Stimulated activated CD8-positive, alpha-beta memory T cell treated with anti-CD3 and anti-CD28 coated beads, Interleukin-15, amount 100 ng/mL, for 1 hour (primary cell): ENCODE results near the gene GAREM1.

Experiments used
- DNase-seq: peaks from one replicate; pipeline ENCODE4 v3.0.0-alpha.2; 2020; ENCODE audit warnings: low read depth

The GAREM1 gene

DNA sequence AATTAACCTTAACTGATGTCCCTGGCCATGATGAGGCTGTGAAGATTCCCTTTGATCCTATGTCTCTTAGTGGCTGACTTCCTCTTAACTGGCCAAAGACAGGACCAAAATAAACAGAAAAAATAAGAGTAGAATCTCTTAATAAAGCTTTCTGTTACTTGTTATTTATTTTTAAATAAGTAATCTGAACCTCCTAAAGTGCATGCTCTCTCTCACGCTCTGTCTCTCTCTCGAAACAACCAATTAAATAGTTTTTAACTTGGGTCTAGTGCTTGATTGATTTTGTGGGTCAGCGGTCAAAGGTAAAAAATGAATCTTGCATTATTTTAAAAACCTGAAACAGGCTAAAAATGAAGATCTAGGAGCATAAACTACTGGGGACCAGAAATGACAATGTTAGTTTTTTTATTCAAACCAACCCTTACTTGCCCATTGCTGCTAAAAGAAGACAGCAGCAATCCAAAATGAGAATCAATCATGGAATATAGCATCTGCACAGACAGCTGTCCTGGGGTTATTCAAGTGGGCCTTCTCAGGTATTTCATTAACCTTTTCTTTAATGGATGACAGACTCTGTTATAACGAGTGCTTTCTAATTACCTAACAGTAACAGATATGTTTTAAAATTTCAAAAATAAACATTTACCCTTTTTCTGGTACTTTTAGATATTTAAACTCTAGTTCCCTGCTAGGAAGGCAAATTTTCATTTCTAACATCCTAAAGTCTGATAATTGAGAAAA is 11.2 kb downstream of the GAREM1 start:
- no peak for DNase-seq

DNA sequence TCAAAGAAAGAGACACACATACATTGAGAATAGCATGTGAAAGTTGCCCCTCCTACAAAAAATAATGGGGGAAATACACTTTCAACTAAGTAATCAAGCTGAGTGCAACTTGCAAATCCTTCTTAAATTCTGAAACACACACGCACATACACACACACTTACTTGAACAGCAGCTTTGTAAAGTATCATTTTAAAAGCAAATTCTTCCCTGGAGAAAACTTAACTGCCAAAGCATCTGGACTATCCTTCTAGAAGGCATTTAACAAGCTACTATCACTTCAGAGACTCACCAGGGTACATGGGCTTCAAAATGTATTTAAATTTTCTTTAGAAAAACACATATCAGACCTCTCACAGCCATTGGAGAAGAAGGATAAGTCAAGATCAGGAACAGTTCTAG is 15.3 kb downstream of the GAREM1 start:
- no peak for DNase-seq

DNA sequence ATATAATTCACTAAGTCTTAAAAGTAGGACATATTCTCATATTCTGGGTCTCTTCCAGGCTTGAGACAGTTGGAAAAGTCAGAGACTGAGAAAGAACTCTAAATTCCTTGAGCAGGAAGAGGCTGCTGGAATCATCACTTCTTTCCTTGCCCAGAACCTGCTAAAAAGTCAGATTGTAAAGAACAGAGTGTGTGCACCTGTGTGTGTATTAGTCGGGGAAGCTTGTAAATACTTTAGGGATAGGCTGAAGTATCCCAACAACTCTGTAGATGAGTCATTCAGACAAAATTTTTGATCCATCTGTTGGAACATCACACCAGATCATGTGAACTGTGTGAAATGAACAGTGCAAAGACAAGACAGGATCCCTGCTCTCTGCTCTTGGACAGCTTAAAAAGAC is 16.1 kb downstream of the GAREM1 start:
- DNase-seq = no peak

DNA sequence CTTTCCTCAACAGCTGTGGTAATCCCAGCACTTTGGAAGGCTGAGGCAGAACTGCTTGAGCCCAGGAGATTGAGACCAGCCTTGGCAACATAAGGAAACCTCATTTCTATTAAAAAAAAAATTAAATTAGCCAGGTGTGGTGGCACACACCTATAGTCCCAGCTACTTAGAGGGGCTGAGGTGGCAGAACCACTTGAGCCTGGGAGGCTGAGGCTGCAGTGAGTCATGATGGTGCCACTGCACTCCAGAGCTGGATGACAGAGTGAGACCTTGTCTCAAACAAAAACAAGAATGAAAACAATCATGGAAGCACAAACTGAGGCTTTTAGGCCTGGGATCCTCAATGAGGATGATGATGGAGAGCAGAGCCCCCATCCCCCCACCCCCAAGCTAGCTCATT is 19.8 kb downstream of the GAREM1 start:
- DNase-seq = no peak

DNA sequence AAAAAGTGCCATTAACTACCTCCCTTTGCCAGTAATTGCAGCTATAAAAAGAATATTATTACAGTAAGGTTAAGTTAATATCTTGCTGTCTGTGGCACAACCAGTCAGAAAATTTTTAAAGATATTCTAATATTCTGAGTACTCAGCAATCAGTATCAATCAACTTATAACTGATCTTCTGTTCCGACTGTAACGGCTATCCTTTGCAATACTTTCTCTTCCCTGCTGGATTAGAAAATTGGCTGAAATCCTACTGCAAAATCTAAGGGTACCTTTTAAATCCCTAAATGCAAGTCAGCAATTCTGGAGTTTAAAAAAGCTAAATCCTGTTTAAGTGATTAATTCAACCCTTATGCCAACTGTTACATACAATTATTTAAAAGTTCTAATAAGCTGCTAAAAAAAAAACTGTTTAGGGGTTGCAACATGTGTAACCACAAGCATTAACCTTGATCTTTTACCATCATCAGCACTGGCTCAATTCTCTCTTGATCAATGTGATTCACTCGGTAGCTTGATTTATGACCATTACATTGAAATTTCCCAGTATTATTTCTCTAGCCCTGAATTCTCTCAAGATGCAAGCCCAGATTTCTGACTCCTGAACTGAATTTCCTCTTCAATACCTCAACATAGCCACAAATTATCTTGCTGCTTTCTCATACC is 20.5 kb downstream of the GAREM1 start:
- no peak for DNase-seq

DNA sequence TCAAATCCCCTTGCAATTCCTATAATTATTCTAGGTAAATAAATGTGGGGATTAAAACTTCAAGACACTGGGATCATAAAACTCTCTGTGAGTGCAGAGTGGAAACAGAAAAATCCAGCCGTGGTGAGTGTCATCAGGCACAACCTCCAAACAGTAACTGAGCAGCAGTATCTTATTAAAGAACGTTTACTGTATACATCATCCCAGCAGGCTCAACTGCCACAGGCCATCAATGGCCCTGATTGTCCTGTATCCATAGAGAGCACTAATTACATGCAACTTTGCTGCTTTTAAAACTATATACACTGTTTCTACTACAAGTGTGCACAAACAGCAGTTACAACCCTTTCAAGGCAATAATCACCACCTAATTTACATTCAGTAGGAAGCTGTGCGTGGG is 23.9 kb downstream of the GAREM1 start:
- no peak for DNase-seq

DNA sequence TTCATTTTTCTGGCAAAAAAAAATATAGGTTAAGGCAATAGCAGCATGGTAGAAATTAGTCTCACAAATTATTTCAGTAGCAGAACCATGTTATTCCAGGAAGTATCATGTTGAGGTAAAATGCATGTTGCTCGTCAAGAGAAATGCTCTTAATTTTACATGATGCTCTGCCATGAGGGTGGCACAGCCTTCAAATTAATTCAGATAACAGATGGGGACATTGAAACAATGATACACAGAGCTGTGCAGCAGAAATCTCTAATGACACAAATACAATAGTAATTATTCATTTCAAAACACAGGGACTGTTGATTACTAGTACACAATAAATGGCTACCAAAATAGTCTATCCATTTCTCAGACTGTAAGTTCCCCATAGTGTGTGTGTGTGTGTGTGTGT is 24.8 kb downstream of the GAREM1 start:
- DNase-seq = no peak

DNA sequence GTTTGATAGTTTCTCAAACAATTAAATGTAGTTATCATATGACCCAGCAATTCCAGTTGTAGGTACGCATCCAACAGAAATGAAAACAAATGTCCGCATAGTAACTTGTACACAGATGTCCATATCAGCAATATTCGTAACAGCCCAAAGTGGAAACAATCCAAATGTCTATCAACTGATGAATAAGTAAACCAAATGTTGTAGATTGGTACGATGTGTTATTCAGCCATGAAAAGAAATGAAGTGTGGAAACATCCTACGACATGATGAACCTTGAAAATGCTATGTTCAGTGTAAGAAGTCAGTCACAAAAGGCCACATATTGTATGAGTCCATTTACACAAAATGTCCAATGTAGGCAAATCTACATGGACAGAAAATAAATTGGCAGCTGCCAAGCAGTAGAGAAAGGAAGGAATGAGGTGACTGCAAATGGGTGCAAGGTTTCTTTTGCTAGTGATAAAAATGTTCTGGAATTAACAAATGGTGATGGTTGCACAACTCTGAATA is 26.9 kb downstream of the GAREM1 start:
- no peak for DNase-seq

DNA sequence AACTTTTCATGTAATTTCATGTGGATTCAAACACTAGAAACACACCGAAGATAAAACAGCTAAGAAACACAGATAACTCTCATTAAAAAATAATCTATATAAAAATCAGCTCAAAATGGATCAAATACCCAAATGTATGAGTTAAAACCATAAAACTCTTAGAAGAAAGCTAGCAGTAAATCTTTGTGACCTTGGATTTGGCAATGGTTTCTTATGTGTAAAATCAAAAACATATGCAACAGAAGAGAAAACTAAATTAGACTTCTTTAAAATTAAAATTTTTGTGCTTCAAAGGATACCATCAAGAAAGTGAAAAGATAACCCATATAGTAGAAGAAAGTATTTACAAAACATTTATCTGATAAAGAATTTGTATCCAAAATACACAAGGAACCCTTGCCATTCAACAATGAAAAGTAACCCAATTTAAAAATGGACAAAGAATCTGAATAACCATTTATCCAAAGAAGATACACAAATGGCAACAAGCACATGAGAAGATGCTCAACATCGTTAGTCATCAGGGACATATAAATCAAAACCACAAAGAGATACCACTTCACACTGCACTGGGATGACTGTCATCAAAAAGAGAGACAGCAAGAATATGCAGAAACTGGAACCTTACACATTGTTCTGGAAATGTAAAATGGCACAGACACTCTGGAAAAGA is 27.5 kb downstream of the GAREM1 start:
- no peak for DNase-seq

DNA sequence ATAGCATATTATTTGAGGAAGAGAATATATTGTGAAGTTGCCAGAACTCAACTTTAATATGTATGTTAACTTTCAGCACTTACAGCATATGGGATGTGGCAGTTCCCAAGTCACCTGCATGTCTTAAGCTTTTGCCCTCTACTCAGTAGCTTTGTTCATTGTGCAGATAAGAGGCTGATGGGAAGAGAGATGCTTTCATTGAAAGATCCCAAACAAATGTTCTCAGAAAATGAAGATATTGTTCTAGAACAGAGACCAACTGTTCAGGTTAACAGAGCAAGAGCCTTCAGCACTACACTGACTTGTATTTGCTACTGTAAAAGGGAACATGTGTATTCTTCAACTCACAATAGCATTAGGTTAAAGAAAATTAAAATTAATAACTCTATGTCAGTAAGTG is 28.1 kb downstream of the GAREM1 start:
- no peak for DNase-seq

DNA sequence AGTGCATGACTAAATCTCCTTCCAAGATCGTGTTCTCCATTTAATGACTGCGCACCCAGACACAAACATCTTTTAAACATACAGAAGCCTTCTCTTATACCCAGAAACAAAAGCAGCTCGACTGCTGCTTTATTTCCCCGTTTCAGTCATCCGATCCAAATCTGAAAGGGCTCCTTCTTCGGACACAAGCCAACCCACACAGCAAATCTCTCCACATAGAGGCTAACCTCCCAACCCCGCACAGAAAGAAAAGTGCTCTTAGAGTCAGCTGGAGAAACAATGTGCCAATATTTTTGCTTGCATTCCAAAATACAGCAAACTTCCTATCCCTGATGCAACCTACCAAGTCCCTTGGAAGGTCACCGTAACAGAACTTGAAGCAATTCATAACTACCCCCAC is 29.1 kb downstream of the GAREM1 start:
- no peak for DNase-seq

DNA sequence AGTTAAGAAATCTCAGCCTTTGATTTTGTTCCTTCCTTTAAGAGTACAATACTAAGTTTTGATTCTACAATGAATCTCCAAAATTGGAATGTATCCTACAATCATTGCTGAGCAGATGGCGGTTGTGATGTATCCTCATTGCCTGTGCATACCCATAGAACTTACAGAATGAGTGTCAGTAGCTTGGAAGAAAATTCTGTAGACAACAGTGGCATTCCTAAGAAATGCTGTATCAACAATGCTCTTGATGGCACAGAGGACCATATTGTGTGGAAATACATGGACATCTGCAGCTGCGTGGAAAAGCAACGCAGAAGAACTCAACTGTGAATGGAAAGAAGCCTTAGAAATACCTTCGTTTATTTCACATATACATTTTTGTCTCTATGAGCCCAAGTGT is 30.2 kb downstream of the GAREM1 start:
- no peak for DNase-seq

DNA sequence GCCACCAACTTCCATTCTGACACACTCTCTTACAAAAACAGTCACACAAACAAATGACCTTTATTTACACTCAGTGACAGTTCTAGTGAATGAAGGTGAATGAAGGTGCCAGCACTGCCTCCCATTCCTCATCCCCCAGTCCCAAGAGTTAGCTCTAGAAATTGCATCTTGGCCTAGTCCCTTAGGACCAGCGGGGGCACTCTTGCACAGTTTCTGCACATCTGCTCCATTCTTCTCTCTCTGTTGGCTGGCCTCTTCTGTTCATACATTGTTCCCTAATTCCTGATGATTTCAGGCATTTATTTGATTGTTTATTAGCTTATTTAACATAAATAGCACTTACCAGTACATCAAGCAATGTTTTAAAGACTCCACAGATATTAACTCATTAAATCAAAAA is 30.9 kb downstream of the GAREM1 start:
- DNase-seq = no peak

DNA sequence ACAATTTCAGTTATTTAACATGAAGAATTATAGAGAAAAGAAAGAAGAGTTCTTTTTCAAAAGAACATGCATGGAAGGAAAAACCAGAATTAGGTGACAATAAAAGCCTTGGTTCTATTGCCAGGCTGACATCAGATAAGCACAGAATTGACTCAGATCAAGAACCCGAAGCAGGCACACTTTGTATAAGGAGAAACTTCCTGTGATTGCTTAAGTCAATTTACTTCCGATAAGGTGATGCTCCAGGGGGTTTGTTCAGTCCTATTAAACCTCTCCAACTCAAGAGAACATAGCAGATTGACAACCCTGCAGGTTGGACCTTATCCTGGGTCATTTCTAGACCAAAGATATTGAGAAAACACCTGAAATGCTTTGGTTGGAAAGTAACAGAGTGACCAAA is 31.4 kb downstream of the GAREM1 start:
- DNase-seq = no peak

DNA sequence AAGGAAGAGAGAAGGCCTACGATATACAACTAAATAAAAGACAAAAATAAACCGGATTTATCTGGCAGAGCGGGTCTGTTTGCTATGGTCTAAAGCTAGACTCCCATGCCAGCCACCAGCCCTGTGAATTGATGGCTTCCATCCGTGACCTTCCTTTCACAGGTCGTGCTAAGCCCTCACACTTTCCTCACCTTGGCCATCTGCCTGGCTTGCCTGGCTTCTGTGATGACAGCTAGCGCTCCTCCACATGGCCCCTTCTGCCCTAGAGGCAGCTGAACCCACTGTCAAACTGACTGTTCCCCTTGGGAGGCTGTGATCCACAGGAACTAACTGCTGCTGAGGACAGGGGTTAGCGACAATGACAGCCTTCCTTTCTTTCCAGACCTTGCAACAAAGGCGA is 32.5 kb downstream of the GAREM1 start:
- no peak for DNase-seq

DNA sequence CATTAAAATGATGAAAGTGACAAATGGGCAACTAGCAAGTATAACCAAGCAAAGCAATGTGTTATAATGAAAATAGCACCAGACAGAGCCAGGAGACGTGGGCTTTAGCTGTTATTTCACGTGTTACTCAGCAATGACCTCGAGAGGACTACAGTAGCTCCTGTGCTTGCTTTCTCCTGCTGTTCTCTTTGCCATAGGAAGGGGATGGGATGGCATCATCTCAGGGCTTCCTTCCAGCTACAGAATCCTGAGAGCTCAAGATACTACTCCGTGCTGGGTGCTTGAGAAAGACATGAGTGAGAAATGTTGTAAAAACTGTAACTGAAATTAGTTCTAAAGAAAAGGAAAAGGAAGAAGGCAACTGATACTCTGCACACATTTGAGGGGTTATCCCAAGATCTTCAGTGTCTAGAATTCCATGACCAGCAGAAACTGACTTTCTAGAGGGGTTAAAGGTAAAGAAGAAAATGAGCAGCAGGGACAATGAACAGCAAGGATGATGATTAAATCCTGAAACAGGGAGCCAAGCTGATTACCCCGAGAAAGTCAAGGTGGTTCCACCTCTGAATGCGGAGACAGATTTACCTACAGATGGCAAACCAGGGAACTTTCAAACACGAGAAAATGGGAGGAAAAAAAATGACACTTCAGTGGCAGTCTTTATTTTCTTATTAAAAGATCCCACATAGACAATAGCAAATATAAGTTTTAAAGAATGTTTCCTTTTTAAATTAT is 33.4 kb downstream of the GAREM1 start:
- no peak for DNase-seq

DNA sequence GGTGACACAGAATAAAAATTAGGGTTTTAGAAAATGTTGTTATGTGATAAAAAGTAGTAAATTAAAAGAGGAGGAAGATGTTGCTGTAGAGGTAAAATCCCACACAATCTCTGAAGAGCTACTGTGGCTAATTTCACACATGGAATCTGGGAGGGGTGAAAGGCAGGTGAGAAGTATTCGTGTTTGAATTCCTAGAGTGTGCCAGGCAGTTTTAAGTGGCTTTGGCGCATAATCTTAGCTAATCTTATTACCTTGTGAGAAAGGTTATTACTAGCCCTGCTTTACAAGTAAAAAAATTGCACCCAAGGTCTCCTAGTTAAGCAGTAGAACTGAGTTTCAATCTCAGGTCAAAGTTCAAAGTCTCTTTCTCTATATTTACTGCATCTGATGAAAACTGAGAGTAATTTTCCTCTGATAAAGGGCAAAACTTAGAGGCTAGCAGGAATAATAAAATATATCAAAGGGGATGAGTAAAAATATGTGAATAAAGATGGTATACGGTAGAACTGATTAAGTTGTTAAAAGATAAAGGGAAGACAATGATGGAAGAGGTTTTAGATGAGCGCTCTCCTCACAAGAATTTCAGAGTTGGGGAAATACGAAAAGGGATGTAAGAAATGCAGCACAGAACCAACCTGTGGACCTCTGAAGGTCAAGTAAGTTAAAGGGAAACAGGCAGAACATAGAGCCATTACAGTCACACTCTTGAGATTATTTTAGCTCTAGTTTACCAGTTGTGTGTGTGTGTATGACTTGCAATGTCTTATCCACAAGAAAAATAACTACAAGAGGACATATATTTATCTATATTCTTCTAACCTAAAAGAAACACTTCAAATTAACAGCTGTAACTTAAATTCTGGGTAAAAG is 34.8 kb downstream of the GAREM1 start:
- DNase-seq = no peak

DNA sequence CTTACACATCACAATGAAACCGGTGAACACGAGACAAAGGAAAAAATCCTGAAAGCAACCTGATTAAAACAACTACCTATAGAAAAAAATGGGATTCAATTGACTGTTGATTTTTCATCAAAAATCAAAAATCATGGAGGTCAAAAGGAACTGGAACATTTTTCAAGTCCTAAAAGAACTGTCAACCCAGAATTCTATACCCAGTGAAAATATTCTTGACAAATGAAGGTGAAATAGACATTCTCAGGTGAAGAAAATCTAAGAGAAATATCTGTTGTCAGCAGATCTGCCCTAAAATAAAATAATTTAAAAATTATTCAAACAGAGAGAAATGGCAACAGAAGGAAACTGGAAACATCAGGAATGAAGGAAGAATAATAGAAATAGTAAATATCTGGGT is 38.9 kb downstream of the GAREM1 start:
- no peak for DNase-seq

DNA sequence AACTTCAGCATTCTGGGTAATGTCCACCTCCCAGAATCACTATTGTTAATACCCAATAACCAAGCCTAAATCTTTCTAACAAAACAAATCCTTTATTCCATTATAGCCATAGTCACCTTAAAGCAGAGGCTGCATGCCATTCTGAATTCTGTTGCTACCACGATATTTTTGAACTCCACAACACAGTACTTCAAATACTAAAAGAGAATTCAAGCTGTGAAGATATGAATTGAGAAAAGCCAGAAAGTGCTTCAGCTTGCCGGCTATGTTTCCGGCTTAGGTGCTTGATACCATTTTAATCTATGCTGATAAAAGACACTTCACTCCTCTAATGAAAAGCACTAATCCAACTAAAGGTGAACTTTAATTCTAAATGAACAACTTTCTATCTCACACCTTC is 41.3 kb downstream of the GAREM1 start:
- DNase-seq = no peak

DNA sequence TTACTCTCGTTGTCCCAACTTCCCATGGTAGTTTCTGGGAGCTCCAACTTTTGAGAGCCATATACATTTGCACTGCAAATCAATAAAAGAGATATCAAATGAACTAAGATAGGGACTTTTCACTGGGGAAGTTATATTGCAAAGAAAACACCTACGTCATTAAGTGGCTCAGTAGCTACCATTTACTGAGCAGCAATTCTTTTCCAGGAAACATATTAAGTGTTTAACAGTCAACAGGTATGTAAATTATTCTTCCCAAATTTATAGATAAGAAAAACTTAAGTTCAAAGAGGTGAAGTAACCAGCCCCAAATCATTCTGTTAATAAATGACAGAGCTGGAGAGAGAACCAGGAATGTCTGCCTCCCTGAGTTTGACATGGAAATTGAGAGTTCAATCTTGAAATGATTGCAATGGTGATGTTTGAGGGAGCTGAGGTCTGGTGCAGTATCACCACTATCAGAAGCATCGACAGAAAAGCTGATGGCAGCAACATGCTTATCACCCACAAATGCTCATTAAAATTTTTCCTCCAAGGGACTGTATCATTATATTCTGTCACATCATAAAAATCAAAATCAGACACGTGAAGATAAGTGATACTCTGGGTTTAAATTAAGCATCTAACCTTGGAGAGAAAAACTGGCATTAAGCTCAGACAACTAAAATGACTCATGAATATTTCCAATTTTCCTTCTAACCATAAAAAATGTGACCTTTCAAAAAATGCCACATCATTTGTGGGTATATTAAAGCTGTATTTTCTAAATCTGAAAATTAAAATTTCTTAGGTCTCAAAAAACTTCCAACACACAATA is 43.4 kb downstream of the GAREM1 start:
- no peak for DNase-seq

DNA sequence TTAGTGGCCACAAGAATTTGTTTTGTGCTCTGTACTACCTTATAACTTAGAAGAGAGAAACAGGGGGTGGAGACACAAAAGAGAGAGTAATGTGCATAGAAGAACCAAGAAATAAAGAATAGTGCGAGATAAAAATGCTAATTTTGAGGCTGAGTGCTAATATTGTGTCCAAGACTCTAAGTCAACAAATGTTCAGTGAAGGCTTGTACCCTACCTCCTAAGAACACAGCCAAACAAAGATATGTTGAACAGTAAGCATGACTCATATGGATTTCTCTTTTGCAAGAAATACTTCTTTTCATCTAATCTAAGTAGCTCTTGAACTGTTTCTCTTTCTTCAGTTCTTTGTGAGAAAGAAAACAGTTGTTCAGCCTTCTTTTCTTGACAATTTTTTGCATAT is 45.2 kb downstream of the GAREM1 start:
- no peak for DNase-seq
